ENCODE results near the gene RGS11. TPM values are rescaled to one million over a fixed set of nuclear protein-coding genes. Genes with fewer than 3 reads are reported as not detected.
"Not testable (repeated sequence)": the region's sequence is repeated elsewhere in the genome, so short reads cannot be mapped to it uniquely, and the experiment has no call there.

The RGS11 gene
- total RNA-seq, 1 donor = not detected

DNA sequence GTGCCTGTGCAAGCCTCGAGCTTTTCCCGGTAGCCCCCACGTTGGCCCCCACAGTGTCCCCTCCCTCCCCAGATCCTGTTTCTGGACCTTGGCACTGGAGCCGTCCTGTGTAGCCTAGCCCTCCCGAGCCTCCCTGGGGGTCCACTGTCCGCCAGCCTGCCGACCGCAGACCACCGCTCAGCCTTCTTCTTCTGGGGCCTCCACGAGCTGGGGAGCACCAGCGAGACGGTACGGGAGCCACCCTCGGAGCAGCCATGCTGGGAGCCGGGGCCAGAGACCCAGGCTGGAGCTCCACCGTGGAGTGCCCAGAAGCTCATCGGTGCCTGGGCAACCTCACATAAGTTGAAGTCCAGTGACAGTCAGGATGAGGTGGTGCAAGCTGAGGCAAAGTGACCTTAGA is 11.8 kb downstream of the RGS11 start:
- no peaks in the 10 kb centered on the region for H3K9me3 ChIP-seq (ENCODE audit: low read depth, low read length)
- H3K27me3 ChIP-seq (ENCODE audit: insufficient read depth, low read length) = no peaks in the 10 kb centered on the region
- no peak overlapping the region for H3K4me3 ChIP-seq (ENCODE audit: low read length)
- H3K4me1 ChIP-seq (ENCODE audit: insufficient read depth, low read length) = no peaks in the 10 kb centered on the region

DNA sequence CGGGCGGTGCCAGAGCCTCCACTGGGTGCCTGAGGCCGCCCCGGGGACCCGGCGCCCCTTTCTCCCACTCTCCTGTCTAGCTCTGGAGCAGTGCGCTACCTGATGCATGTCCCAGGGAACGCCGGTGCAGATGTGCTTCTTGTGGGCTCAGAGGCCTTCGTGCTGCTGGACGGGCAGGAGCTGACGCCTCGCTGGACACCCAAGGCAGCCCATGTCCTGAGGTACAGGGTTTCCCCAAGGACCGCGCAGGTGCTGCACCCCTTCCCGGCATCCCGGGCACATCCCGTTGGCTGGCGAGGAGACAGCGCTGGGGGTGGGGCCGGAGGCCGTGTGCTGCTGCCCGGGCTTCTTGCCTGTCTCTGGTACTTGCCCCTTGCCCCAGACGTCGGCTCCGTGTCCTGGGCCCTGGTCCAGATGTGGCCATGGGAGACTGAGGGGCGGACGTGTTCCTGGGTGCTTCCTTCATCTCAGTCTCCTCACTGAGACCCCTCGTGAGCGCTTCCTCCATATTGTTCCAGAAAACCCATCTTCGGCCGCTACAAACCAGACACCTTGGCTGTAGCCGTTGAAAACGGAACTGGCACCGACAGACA is 12.5 kb downstream of the RGS11 start:
- no peaks in the 10 kb centered on the region for H3K4me1 ChIP-seq (ENCODE audit: insufficient read depth, low read length)
- no peaks in the 10 kb centered on the region for H3K9me3 ChIP-seq (ENCODE audit: low read depth, low read length)
- H3K4me3 ChIP-seq (ENCODE audit: low read length) = no peak overlapping the region
- no peaks in the 10 kb centered on the region for H3K27me3 ChIP-seq (ENCODE audit: insufficient read depth, low read length)

DNA sequence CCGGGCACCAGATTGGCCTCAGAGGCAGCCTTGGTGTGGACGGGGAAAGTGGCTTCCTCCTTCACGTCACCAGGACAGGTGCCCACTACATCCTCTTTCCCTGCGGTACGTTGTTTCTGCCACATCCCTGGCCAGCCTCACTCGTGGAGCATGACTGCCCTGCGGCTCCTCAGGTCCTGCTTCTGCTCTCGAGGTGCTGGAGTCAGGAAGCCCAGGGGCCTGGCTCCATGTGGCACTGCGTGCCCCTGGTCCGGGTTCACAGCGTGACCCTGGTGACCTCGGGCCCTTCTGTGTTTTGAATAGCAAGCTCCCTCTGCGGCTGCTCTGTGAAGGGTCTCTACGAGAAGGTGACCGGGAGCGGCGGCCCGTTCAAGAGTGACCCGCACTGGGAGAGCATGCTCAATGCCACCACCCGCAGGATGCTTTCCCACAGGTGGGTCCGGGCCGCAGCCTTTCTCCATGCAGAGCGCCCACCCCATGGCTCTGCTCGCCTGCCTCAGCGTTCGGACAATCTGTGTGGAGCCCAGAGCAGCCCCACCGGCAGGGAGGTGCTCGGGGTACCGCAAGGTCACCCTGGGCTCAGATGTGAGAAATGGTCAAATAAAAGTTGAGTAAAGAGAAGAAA is 13.5 kb downstream of the RGS11 start:
- no peak overlapping the region for H3K4me3 ChIP-seq (ENCODE audit: low read length)
- H3K4me1 ChIP-seq (ENCODE audit: insufficient read depth, low read length) = no peaks in the 10 kb centered on the region
- no peaks in the 10 kb centered on the region for H3K9me3 ChIP-seq (ENCODE audit: low read depth, low read length)
- H3K27me3 ChIP-seq (ENCODE audit: insufficient read depth, low read length) = no peaks in the 10 kb centered on the region

DNA sequence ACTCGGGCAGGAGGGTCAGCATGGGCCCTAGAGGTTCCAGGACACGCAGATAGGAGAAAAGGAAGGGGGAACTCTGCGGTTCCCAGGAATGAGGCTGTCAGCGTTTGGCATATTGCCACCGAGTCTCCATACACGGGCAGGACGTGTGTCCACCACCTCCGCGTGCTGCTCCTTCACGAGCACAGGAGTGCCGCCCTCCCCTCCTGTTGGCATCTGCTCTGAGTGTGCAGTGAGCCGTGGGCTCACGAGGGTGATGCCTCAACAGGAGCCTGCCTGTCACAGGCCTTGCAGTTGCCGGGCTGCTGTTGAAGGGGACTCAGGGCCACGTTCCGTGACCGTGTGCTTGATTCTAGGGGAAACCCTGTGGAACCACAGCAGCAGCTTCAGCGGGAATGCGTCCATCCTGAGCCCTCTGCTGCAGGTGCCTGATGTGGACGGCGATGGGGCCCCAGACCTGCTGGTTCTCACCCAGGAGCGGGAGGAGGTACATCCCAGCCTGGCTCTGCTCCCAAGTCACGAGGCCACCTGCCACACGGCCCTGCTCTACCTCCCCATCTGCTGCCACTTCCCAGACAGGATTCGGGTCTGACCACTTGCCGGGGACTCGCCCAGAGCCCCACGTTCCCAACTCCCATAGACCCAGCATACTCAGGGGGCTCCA is 14.6 kb downstream of the RGS11 start:
- Histone ChIP-seq H3K4me3 (ENCODE audit: low read length) (no peak overlapping the region), H3K4me1 (ENCODE audit: insufficient read depth, low read length) (no peaks in the 10 kb centered on the region), H3K9me3 (ENCODE audit: low read depth, low read length) (no peaks in the 10 kb centered on the region), H3K27me3 (ENCODE audit: insufficient read depth, low read length) (no peaks in the 10 kb centered on the region)

DNA sequence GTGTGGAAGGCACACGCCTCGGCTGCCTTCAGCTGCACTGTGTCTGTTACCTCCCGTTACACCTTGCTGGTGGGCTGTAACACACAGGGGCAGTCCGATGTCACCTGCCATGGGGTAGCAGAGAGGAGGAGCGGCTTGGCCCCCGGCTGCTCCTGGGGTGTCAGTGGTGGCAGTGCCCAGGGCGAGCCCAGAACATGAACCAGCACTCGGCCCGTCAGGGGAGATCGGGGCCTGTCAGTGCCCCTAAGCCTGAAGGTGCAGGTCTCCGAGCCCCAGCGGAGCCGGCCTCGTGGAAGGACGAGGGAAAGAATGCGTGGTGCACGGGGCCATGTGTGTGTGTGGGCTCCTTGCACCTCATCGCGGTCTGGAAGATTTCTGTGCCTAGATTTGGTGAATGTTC is 15.4 kb downstream of the RGS11 start:
- Histone ChIP-seq H3K27me3 (ENCODE audit: insufficient read depth, low read length) (no peaks in the 10 kb centered on the region), H3K9me3 (ENCODE audit: low read depth, low read length) (no peaks in the 10 kb centered on the region), H3K4me1 (ENCODE audit: insufficient read depth, low read length) (no peaks in the 10 kb centered on the region), H3K4me3 (ENCODE audit: low read length) (no peak overlapping the region)

DNA sequence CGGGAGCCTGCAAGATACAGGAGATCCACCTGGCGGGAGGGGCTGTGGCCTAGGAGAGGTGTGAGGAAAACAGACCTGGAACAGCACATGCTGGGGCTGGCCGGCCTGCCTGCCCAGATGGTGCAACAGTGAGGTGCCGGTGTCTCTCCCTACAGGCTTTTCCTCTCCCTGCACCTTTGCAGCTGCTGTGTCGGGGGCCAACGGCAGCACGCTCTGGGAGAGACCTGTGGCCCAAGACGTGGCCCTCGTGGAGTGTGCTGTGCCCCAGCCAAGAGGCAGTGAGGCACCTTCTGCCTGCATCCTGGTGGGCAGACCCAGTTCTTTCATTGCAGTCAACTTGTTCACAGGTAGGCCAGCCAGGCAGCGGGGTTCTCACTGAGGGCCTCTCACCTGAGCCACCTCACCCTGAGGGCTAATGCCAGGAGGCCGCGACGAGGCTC is 15.9 kb downstream of the RGS11 start:
- H3K4me3 ChIP-seq (ENCODE audit: low read length) = no peak overlapping the region
- no peaks in the 10 kb centered on the region for H3K27me3 ChIP-seq (ENCODE audit: insufficient read depth, low read length)
- no peaks in the 10 kb centered on the region for H3K4me1 ChIP-seq (ENCODE audit: insufficient read depth, low read length)
- no peaks in the 10 kb centered on the region for H3K9me3 ChIP-seq (ENCODE audit: low read depth, low read length)

DNA sequence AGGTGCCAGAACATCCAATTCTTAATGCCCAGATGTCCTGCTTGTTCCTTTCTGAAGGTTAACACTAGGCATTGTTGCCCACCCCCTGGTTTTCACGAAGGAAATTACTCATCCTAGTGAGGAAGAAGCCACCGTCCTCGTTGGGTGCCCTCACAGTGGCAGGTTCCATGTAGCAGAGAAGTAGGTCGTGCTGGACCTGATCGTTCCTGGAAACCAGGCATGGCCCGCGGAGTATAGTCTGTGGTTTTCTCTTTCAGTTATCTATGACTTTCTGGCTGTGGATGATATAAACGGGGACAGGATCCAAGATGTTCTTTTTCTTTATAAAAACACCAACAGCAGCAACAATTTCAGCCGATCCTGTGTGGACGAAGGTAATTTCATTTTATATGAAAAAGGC is 16.5 kb downstream of the RGS11 start:
- Histone ChIP-seq H3K4me3 (ENCODE audit: low read length) (no peak overlapping the region), H3K4me1 (ENCODE audit: insufficient read depth, low read length) (peaks cover 3% of the 10 kb centered on the region), H3K9me3 (ENCODE audit: low read depth, low read length) (no peaks in the 10 kb centered on the region), H3K27me3 (ENCODE audit: insufficient read depth, low read length) (no peaks in the 10 kb centered on the region)

DNA sequence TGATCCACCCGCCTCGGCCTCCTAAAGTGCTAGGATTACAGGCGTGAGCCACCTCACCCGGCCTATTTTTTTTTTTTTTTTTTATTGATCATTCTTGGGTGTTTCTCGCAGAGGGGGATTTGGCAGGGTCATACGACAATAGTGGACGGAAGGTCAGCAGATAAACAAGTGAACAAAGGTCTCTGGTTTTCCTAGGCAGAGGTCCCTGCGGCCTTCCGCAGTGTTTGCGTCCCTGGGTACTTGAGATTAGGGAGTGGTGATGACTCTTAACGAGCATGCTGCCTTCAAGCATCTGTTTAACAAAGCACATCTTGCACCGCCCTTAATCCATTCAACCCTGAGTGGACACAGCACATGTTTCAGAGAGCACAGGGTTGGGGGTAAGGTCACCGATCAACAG is 17.7 kb downstream of the RGS11 start:
- H3K27me3 ChIP-seq (ENCODE audit: insufficient read depth, low read length); H3K4me3 ChIP-seq (ENCODE audit: low read length); H3K9me3 ChIP-seq (ENCODE audit: low read depth, low read length): not testable (repeated sequence)
- H3K4me1 ChIP-seq (ENCODE audit: insufficient read depth, low read length) = peaks cover 15% of the 10 kb centered on the region

DNA sequence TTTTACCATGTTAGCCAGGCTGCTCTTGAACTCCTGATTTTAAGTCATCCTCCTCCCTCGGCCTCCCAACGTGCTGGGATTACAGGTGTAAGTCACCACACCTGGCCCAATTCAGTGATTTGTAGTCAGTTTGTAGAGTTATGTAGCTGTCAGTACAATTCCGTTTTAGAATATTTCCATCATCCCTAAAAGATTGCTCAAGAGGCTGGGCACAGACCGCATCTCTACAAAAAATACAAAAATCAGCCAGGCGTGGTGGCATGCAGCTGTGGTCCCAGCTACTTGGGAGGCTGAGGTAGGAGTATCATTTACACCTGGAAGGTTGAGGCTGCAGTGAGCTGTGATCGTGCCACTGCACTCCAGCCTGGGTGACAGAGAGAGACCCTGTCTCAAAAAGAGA is 20.6 kb downstream of the RGS11 start:
- Histone ChIP-seq H3K9me3 (ENCODE audit: low read depth, low read length) (no peaks in the 10 kb centered on the region), H3K4me3 (ENCODE audit: low read length) (no peak overlapping the region), H3K4me1 (ENCODE audit: insufficient read depth, low read length) (peaks cover 26% of the 10 kb centered on the region), H3K27me3 (ENCODE audit: insufficient read depth, low read length) (no peaks in the 10 kb centered on the region)

DNA sequence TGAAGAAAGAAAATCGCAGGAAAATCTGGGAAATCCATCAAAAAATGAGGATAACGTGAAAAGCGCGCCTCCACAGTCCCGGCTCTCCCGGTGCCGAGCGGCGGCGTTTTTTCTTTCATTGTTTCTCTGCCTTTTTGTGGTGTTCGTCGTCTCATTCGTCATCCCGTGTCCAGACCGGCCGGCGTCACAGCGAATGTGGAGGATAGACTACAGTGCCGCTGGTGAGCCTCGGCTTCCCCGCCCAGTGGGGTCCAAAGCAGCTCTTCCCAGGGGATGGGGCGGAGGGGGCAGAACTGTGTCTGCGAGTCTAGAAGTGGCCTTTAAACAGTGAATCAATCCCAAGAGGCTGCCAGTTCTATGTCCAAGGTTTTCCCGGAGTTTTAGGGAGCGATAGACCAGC is 21.3 kb downstream of the RGS11 start:
- H3K9me3 ChIP-seq (ENCODE audit: low read depth, low read length) = no peaks in the 10 kb centered on the region
- no peak overlapping the region for H3K4me3 ChIP-seq (ENCODE audit: low read length)
- no peaks in the 10 kb centered on the region for H3K27me3 ChIP-seq (ENCODE audit: insufficient read depth, low read length)
- peaks cover 26% of the 10 kb centered on the region for H3K4me1 ChIP-seq (ENCODE audit: insufficient read depth, low read length)

DNA sequence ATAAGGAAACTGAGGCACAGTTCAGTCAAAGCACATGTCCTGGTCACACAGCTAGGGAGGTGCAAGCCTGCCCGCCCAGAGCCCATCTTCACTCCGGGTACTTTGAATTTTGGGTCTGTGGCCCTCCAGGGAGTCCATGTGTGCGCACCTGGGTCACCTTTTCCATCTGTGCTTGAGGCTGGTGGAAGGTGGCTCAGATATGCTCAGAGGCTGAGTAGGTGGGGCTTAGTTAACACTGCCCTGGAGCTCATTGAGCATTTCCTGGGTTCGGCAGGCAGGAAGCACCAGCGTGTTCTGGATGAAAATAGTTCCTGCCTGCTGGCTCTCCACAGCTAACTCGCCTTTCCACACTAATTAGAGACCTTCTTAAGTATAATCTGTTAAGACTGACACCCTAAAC is 21.9 kb downstream of the RGS11 start:
- Histone ChIP-seq H3K9me3 (ENCODE audit: low read depth, low read length) (no peaks in the 10 kb centered on the region), H3K4me3 (ENCODE audit: low read length) (no peak overlapping the region), H3K27me3 (ENCODE audit: insufficient read depth, low read length) (no peaks in the 10 kb centered on the region), H3K4me1 (ENCODE audit: insufficient read depth, low read length) (peaks cover 26% of the 10 kb centered on the region)

DNA sequence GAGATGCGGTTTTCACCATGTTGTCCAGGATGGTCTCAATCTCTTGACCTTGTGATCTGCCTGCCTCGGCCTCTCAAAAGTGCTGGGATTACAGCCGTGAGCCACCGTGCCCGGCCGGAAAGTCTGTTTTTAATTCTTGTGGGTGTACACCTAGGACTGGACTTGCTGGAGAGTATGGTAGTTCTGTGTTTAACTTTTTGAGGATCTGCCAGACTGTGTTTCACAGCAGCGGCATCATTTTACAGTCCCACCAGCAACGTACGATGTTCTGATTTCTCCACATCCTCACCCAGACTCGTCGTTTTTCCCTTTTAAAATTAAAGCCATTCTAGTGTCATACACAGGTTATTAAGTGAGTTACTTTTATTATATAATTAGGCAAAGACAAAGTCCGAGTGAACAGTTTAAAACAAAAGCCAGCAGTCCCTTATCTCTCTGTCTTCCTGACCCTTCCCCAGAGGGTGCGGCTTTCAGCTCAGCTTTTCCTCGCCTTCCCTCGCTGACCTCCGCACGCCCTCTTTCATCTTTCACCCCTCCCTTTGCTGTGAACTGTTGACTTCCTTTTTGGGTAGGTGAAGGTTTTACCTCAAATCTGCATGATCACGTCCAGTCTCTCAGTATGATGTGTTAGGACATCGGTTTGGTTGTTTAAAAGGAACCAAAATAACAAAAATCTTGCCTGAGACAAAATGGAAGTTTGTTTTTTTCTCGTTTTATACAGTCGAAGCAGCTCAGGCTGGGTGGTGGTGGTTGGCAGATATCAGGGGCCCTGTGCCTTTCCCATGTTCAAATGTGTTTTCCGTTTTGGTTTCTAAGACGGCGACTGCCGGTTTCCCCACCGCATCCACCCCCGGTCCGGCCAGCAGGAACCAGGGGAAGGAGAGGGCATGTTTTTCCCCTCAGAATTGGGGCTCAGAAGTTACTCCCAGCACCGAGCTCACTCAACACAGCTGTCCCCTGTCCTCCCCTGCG is 23.1 kb downstream of the RGS11 start:
- Histone ChIP-seq H3K4me3 (ENCODE audit: low read length) (peak overlapping the region; percentile 24), H3K27me3 (ENCODE audit: insufficient read depth, low read length) (no peaks in the 10 kb centered on the region), H3K9me3 (ENCODE audit: low read depth, low read length) (no peaks in the 10 kb centered on the region), H3K4me1 (ENCODE audit: insufficient read depth, low read length) (peaks cover 26% of the 10 kb centered on the region)

DNA sequence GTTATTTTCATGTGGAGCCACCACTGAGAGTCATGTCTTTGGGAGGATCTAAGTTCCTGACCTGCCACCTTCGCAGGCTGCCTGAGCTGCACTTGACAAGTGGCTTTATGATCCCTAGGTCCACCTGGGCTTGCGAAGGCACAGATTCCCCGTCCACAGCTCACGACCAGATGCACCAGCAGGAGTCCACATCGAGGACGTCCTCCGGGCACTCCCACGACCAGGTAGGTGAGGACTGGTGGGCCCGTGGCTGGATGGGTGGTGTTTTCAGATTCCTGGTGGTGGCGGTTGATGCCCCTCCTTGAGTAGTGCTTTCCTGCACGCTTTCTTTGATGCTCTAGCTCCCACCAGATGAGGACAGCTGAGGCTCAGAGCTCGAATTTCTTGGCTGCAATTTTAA is 26.3 kb downstream of the RGS11 start:
- peaks cover 28% of the 10 kb centered on the region for H3K4me1 ChIP-seq (ENCODE audit: insufficient read depth, low read length)
- H3K9me3 ChIP-seq (ENCODE audit: low read depth, low read length) = no peaks in the 10 kb centered on the region
- H3K4me3 ChIP-seq (ENCODE audit: low read length) = no peak overlapping the region
- H3K27me3 ChIP-seq (ENCODE audit: insufficient read depth, low read length) = no peaks in the 10 kb centered on the region

DNA sequence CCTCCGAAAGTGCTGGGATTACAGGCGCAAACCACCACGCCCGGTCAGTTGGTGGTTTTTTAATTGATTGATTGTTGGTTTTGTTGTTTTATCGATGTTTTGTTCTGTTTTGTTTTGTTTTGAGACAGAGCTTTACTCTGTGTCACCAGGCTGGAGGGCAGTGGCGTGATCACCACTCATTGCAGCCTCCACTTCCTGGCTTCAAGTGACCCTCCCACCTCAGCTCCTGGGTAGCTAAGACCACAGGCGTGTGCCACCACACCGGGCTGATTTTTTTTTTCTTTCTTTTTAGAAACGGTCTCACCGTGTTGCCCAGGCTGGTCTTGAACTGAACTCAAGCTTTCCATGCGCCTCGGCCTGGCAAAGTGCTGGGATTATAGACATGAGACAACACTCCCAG is 28.7 kb downstream of the RGS11 start:
- Histone ChIP-seq H3K4me1 (ENCODE audit: insufficient read depth, low read length) (peaks cover 7% of the 10 kb centered on the region), H3K27me3 (ENCODE audit: insufficient read depth, low read length) (no peaks in the 10 kb centered on the region), H3K9me3 (ENCODE audit: low read depth, low read length) (no peaks in the 10 kb centered on the region), H3K4me3 (ENCODE audit: low read length) (no peak overlapping the region)

DNA sequence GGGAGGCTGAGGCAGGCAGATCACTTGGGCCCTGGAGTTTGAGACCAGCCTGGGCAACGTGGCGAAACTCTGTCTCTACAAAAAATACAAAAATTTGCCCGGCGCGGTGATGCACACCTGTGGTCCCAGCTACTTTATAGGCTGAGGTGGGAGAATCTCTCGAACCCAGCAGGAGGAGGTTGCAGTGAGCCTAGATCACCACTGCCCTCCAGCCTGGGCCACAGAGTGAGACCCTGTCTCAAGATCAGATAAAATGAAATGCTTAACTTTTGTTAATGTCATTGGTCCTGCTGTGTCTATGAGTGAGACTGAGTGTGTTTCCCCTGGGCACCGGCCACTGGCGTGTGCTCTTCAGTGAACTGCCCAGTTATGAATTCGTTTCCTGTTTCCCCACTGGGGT is 30.6 kb downstream of the RGS11 start:
- Histone ChIP-seq H3K4me3 (ENCODE audit: low read length) (no peak overlapping the region), H3K27me3 (ENCODE audit: insufficient read depth, low read length) (no peaks in the 10 kb centered on the region), H3K9me3 (ENCODE audit: low read depth, low read length) (no peaks in the 10 kb centered on the region), H3K4me1 (ENCODE audit: insufficient read depth, low read length) (peaks cover 25% of the 10 kb centered on the region)
